H9 (cell line): ENCODE results near the gene CLIP3. TPM values are rescaled to one million over a fixed set of nuclear protein-coding genes. Genes with fewer than 3 reads are reported as not detected.
A peak's percentile ranks its signal among the peaks of the same experiment; 100 is the strongest.

Experiments
- DNase-seq: peaks from one replicate; pipeline ENCODE4 v3.0.0-alpha.2; 2017
- H2AFZ ChIP-seq: one replicate; pipeline ENCODE4 v1.6.1; 2013; ENCODE audit warnings: mild to moderate bottlenecking, low read length, control low read depth, moderate library complexity
- H2AK5ac ChIP-seq: 2 replicates; pipeline ENCODE4 v1.6.1; 2013; ENCODE audit warnings: low read length, control low read depth, mixed read lengths; ENCODE audit not compliant: insufficient read length
- H2BK120ac ChIP-seq: one replicate; pipeline ENCODE4 v1.6.1; 2013; ENCODE audit warnings: low read depth, mild to moderate bottlenecking, low read length, control low read depth, inconsistent platforms; ENCODE audit not compliant: poor library complexity, severe bottlenecking
- H2BK12ac ChIP-seq: 2 replicates; pipeline ENCODE4 v1.6.1; 2013; ENCODE audit warnings: low read length, control low read depth, mixed read lengths, low read depth; ENCODE audit not compliant: insufficient read length
- H2BK15ac ChIP-seq: 2 replicates; pipeline ENCODE4 v1.6.1; 2013; ENCODE audit warnings: low read depth, low read length, control low read depth
- H2BK20ac ChIP-seq: one replicate; pipeline ENCODE4 v1.6.1; 2013; ENCODE audit warnings: low read depth, mild to moderate bottlenecking, low read length, control low read depth, inconsistent platforms; ENCODE audit not compliant: poor library complexity, severe bottlenecking
- H2BK5ac ChIP-seq: 2 replicates; pipeline ENCODE4 v1.6.1; 2013; ENCODE audit warnings: low read length, control low read depth, mixed read lengths; ENCODE audit not compliant: insufficient read length
- H3K14ac ChIP-seq: 2 replicates; pipeline ENCODE4 v1.6.1; 2013; ENCODE audit warnings: low read length, control low read depth; ENCODE audit not compliant: insufficient read depth
- H3K18ac ChIP-seq: 2 replicates; pipeline ENCODE4 v1.6.1; 2013; ENCODE audit warnings: low read depth, mild to moderate bottlenecking, mixed read lengths, low read length, control low read depth; ENCODE audit not compliant: insufficient read length
- H3K23ac ChIP-seq: 2 replicates; pipeline ENCODE4 v1.6.1; 2013; ENCODE audit warnings: low read length, control low read depth, mixed read lengths, low read depth; ENCODE audit not compliant: insufficient read length
- H3K23me2 ChIP-seq: 2 replicates; pipeline ENCODE4 v1.6.1; 2013; ENCODE audit warnings: low read depth, mild to moderate bottlenecking, mixed read lengths, low read length, control low read depth; ENCODE audit not compliant: insufficient read length, poor library complexity, severe bottlenecking
- H3K27ac ChIP-seq: 2 replicates; pipeline ENCODE4 v1.5.1; 2013; ENCODE audit warnings: low read length, control low read depth, mixed read lengths, low read depth; ENCODE audit not compliant: insufficient read length
- H3K27me3 ChIP-seq: 2 replicates; pipeline ENCODE4 v1.6.1; 2013; ENCODE audit warnings: low read length, control low read depth, inconsistent platforms; ENCODE audit not compliant: insufficient read depth
- H3K4ac ChIP-seq: 2 replicates; pipeline ENCODE4 v1.6.1; 2013; ENCODE audit warnings: low read depth, mild to moderate bottlenecking, control low read depth, inconsistent platforms, low read length, moderate library complexity
- H3K4me1 ChIP-seq: 2 replicates; pipeline ENCODE4 v1.6.1; 2013; ENCODE audit warnings: low read length, control low read depth, inconsistent platforms; ENCODE audit not compliant: insufficient read depth
- H3K4me2 ChIP-seq: 2 replicates; pipeline ENCODE4 v1.6.1; 2013; ENCODE audit warnings: low read length, control low read depth, mixed read lengths; ENCODE audit not compliant: insufficient read length, insufficient read depth
- H3K56ac ChIP-seq: 2 replicates; pipeline ENCODE4 v1.6.1; 2013; ENCODE audit warnings: low read depth, mild to moderate bottlenecking, mixed read lengths, low read length, control low read depth; ENCODE audit not compliant: insufficient read length
- H3K79me1 ChIP-seq: 2 replicates; pipeline ENCODE4 v1.6.1; 2013; ENCODE audit warnings: low read depth, mild to moderate bottlenecking, moderate library complexity, low read length, control low read depth, inconsistent platforms; ENCODE audit not compliant: insufficient read depth, poor library complexity, severe bottlenecking
- H3K79me2 ChIP-seq: 2 replicates; pipeline ENCODE4 v1.6.1; 2013; ENCODE audit warnings: low read length, control low read depth, inconsistent platforms; ENCODE audit not compliant: insufficient read depth
- H3K9ac ChIP-seq: 2 replicates; pipeline ENCODE4 v1.6.1; 2013; ENCODE audit warnings: low read length, control low read depth, mixed read lengths; ENCODE audit not compliant: insufficient read length; ENCODE audit errors: extremely low read depth
- H3K9me3 ChIP-seq: one replicate; pipeline ENCODE4 v1.6.1; 2013; ENCODE audit warnings: low read depth, low read length, inconsistent platforms; ENCODE audit not compliant: control insufficient read depth
- H3T11ph ChIP-seq: one replicate; pipeline ENCODE4 v1.6.1; 2013; ENCODE audit warnings: mild to moderate bottlenecking, low read length, control low read depth, inconsistent platforms
- H4K20me1 ChIP-seq: one replicate; pipeline ENCODE4 v1.6.1; 2013; ENCODE audit not compliant: control insufficient read depth, insufficient read length, insufficient read depth
- H4K5ac ChIP-seq: 2 replicates; pipeline ENCODE4 v1.6.1; 2013; ENCODE audit warnings: low read depth, mild to moderate bottlenecking, mixed read lengths, low read length, control low read depth; ENCODE audit not compliant: insufficient read length
- H4K8ac ChIP-seq: replicated peaks from 2 replicates; pipeline ENCODE4 v1.6.1; 2013; ENCODE audit warnings: low read length, control low read depth, mixed read lengths, low read depth; ENCODE audit not compliant: insufficient read length
- H4K91ac ChIP-seq: 2 replicates; pipeline ENCODE4 v1.6.1; 2013; ENCODE audit warnings: low read depth, mild to moderate bottlenecking, moderate library complexity, mixed read lengths, low read length, control low read depth; ENCODE audit not compliant: insufficient read length
- H3K27ac Mint-ChIP-seq, 3 experiments: 2 replicates in 2 of 3; 3 replicates in 1 of 3; pipeline ENCODE4 v1.8.0; 2020 to 2021; ENCODE audit warnings: mixed read lengths in 3 of 3, mild to moderate bottlenecking in 1 of 3, moderate library complexity in 1 of 3
- H3K27me3 Mint-ChIP-seq: 2 replicates; pipeline ENCODE4 v1.8.0; 2021; ENCODE audit warnings: low read depth, mild to moderate bottlenecking, moderate library complexity, mixed read lengths
- H3K36me3 Mint-ChIP-seq, 3 experiments: 2 replicates in 2 of 3; 3 replicates in 1 of 3; pipeline ENCODE4 v1.8.0; 2020 to 2021; ENCODE audit warnings: low read depth in 3 of 3, mixed read lengths in 3 of 3; ENCODE audit not compliant: insufficient read depth in 1 of 3
- H3K4me1 Mint-ChIP-seq, 2 experiments: 2 replicates each; pipeline ENCODE4 v1.8.0; 2020; ENCODE audit warnings: mixed read lengths in 2 of 2
- H3K4me3 Mint-ChIP-seq, 2 experiments: 2 replicates in 1 of 2; 3 replicates in 1 of 2; pipeline ENCODE4 v1.8.0; 2020 to 2021; ENCODE audit warnings: mild to moderate bottlenecking in 2 of 2, mixed read lengths in 2 of 2, moderate library complexity in 1 of 2
- H3K9me3 Mint-ChIP-seq, 2 experiments: 2 replicates in 1 of 2; 3 replicates in 1 of 2; pipeline ENCODE4 v1.8.0; 2020; ENCODE audit warnings: mild to moderate bottlenecking in 2 of 2, mixed read lengths in 2 of 2, moderate library complexity in 1 of 2
- WGBS: extraction: QIAGEN DNeasy Blood & Tissue Kit; methylation state at CpG from one replicate; pipeline ENCODE4 v1.1.7; 2013; ENCODE audit warnings: missing lambda C conversion rate, low lambda C conversion rate, mixed read lengths; ENCODE audit not compliant: insufficient read length; ENCODE audit errors: extremely low coverage; 5-methylcytosine and 5-hydroxymethylcytosine counted together
- total RNA-seq: library from RNA; stranded (reverse); gene quantifications from 2 replicates; pipeline ENCODE4 v1.2.1, GENCODE V29; 2021
- TF ChIP-seq, protein P1 (sequence below): fragments of 200-600 bp; sonication (generic); conservative IDR thresholded peaks from 3 replicates; pipeline ENCODE4 v1.8.0; 2021; ENCODE audit warnings: antibody characterized with exemption, mild to moderate bottlenecking

Gene CLIP3
- total RNA-seq, 1 experiment from 2014 or later = 19.7 TPM

DNA sequence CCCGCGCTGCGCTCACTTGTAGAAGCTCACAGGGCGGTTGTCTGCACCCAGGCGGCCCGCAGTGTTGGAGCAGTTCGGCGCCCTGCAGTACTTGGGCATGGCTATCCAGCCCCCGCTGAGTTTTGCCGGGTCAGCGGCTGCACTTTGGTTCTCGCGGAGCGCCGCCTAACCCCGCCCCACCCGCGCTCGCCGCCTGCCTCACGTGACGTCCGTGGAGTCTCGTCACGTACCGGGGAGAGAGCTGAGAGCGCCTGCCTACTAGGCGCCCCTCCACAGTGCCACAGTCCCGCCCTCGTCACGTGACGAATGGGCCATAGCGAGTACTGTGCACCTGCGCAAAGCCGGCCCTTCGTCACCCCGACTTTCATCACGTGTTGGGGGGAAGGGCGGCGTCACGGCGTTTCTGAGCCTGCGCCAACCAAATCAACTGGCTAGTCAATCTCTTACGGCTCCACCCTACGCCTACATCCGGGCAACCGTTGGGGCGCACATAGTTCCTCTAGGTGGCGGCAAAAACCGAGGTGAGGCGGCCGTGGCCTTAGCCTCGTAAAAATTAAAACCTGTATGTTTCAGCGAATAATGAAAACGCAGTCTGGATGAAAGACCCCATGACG lies 21.6 kb upstream of the CLIP3 start, which contains the start of gene THAP8:
Gene THAP8 (minus strand): TSS at position 167 of the 614 bp plus-strand sequence. CDS start 68 bp downstream, at position 99.
- peaks cover 5 to 20% (median 5%) of the 10 kb centered on the region in 3 experiments for H3K36me3 Mint-ChIP-seq

More for the DNA sequence above, 21.6 kb upstream of the CLIP3 start, which contains the start of gene THAP8:
- no peak within 1 kb of the TSS for H4K8ac ChIP-seq
- H2AK5ac ChIP-seq = no peak within 1 kb of the TSS
- H4K91ac ChIP-seq = no peak within 1 kb of the TSS
- no peak within 1 kb of the TSS for H2BK12ac ChIP-seq
- no peak within 1 kb of the TSS for H4K5ac ChIP-seq
- no peaks in the 10 kb centered on the region for H3K27me3 ChIP-seq
- H3K9ac ChIP-seq = peak within 1 kb of the TSS; percentile 50
- Mint-ChIP-seq H3K4me3 (peak within 1 kb of the TSS; percentile 91 to 95), H3K9me3 (no peaks in the 10 kb centered on the region; a peak in 1 of 5 replicates), H3K4me1 (peaks cover 23 to 31% of the 10 kb centered on the region in 2 experiments), H3K27ac (peak within 1 kb of the TSS; percentile 82 to 98 (median 96)), H3K27me3 (no peaks in the 10 kb centered on the region; the same call in 1 of the 2 replicates)
- H3K18ac ChIP-seq = peak within 1 kb of the TSS; percentile 63
- no peak within 1 kb of the TSS for H3K56ac ChIP-seq
- H3K79me2 ChIP-seq = peaks cover 2% of the 10 kb centered on the region; the same call in 1 of the 2 replicates
- H2BK120ac ChIP-seq = no peak within 1 kb of the TSS
- no peak within 1 kb of the TSS for H2AFZ ChIP-seq
- no peak within 1 kb of the TSS for H3K23ac ChIP-seq
- peak; percentile 99 for DNase-seq
- no peak within 1 kb of the TSS for H2BK5ac ChIP-seq
- no peak within 1 kb of the TSS for H3T11ph ChIP-seq
- H4K20me1 ChIP-seq = no peaks in the 10 kb centered on the region
- H3K14ac ChIP-seq = peak within 1 kb of the TSS; percentile 69
- WGBS = no CpG with 5 or more reads among the region's 56 CpGs
- no peak within 1 kb of the TSS for H2BK20ac ChIP-seq
- peaks cover 10% of the 10 kb centered on the region for H3K23me2 ChIP-seq
- H3K4me1 ChIP-seq = peaks cover 4% of the 10 kb centered on the region; the same call in 1 of the 2 replicates
- H3K79me1 ChIP-seq = peaks cover 4% of the 10 kb centered on the region
- no peak within 1 kb of the TSS for H3K27ac ChIP-seq
- no peak within 1 kb of the TSS for H2BK15ac ChIP-seq
- H3K9me3 ChIP-seq = no peaks in the 10 kb centered on the region
- H3K4me2 ChIP-seq = peak within 1 kb of the TSS; percentile 98
- no peak within 1 kb of the TSS for H3K4ac ChIP-seq
- TF ChIP-seq, protein P1, sequence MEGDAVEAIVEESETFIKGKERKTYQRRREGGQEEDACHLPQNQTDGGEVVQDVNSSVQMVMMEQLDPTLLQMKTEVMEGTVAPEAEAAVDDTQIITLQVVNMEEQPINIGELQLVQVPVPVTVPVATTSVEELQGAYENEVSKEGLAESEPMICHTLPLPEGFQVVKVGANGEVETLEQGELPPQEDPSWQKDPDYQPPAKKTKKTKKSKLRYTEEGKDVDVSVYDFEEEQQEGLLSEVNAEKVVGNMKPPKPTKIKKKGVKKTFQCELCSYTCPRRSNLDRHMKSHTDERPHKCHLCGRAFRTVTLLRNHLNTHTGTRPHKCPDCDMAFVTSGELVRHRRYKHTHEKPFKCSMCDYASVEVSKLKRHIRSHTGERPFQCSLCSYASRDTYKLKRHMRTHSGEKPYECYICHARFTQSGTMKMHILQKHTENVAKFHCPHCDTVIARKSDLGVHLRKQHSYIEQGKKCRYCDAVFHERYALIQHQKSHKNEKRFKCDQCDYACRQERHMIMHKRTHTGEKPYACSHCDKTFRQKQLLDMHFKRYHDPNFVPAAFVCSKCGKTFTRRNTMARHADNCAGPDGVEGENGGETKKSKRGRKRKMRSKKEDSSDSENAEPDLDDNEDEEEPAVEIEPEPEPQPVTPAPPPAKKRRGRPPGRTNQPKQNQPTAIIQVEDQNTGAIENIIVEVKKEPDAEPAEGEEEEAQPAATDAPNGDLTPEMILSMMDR = peak; percentile 60; the same call in 2 of the 3 replicates
